HG02678 (cell line): ENCODE measurements around the gene SRRM4.
"Not testable (repeated sequence)": the region's sequence is repeated elsewhere in the genome, so short reads cannot be mapped to it uniquely, and the experiment has no call there.

Experiments
- ATAC-seq: cut with Tn5 transposase; IDR thresholded peaks from one replicate; pipeline ENCODE4 v1.9.1; 2021; ENCODE audit warnings: mild to moderate bottlenecking, moderate library complexity; ENCODE audit not compliant: unreplicated experiment

Gene SRRM4

GRCh38 chr12:119008273-119008672 lies 26.9 kb downstream of the SRRM4 start:
- ATAC-seq, result not testable (repeated sequence)

GRCh38 chr12:119008691-119009221 lies 27.4 kb downstream of the SRRM4 start:
- no peak for ATAC-seq

GRCh38 chr12:119011231-119011630 lies 29.9 kb downstream of the SRRM4 start:
- no peak for ATAC-seq

- no peak for ATAC-seq
Measured at GRCh38 chr12:119012179-119012578, 30.8 kb downstream of the SRRM4 start.

- no peak for ATAC-seq
Measured at GRCh38 chr12:119013023-119013422, 31.7 kb downstream of the SRRM4 start.

- no peak for ATAC-seq
Measured at GRCh38 chr12:119014368-119014767, 33.0 kb downstream of the SRRM4 start.

- no peak for ATAC-seq
Measured at GRCh38 chr12:119016715-119017114, 35.4 kb downstream of the SRRM4 start.

GRCh38 chr12:119019166-119019565 lies 37.8 kb downstream of the SRRM4 start:
- no peak for ATAC-seq

GRCh38 chr12:119020406-119021360 lies 39.3 kb downstream of the SRRM4 start:
- ATAC-seq, result no peak

- no peak for ATAC-seq
Measured at GRCh38 chr12:119024356-119024755, 43.0 kb downstream of the SRRM4 start.

- no peak for ATAC-seq
Measured at GRCh38 chr12:119025786-119026185, 44.4 kb downstream of the SRRM4 start.

GRCh38 chr12:119033332-119033731 lies 52.0 kb downstream of the SRRM4 start:
- ATAC-seq, result not testable (repeated sequence)

GRCh38 chr12:119036878-119037825 lies 55.8 kb downstream of the SRRM4 start:
- ATAC-seq, result no peak

GRCh38 chr12:119044094-119044493 lies 62.8 kb downstream of the SRRM4 start:
- no peak for ATAC-seq

- no peak for ATAC-seq
Measured at GRCh38 chr12:119047641-119048040, 66.3 kb downstream of the SRRM4 start.

- no peak for ATAC-seq
Measured at GRCh38 chr12:119050663-119051062, 69.3 kb downstream of the SRRM4 start.

GRCh38 chr12:119051474-119051873 lies 70.1 kb downstream of the SRRM4 start:
- ATAC-seq, result no peak

- no peak for ATAC-seq
Measured at GRCh38 chr12:119052001-119052400, 70.7 kb downstream of the SRRM4 start.

- ATAC-seq, result no peak
Measured at GRCh38 chr12:119055977-119056376, 74.6 kb downstream of the SRRM4 start.

- no peak for ATAC-seq
Measured at GRCh38 chr12:119060847-119061796, 79.8 kb downstream of the SRRM4 start.
